HepG2 (cell line): ENCODE measurements around the gene IL1R1. TPM values are rescaled to one million over a fixed set of nuclear protein-coding genes. Genes with fewer than 3 reads are reported as not detected.

Experiments used
- IKZF5 ChIP-seq: IDR thresholded peaks from 2 replicates; pipeline ENCODE4 v1.6.1; 2018; ENCODE audit warnings: missing genetic modification reagents, mild to moderate bottlenecking, missing compliant biosample characterization
- KDM1A ChIP-seq: IDR thresholded peaks from 2 replicates; pipeline ENCODE4 v1.6.1; 2016; ENCODE audit warnings: missing compliant biosample characterization
- KLF13 ChIP-seq: sonication (generic); formaldehyde crosslinking; IDR thresholded peaks from 2 replicates; pipeline ENCODE4 v1.4.0; 2020; ENCODE audit warnings: mild to moderate bottlenecking, missing genetic modification reagents
- MEIS2 ChIP-seq: sonication (generic); formaldehyde crosslinking; IDR thresholded peaks from 2 replicates; pipeline ENCODE4 v1.9.0; 2021; ENCODE audit warnings: mild to moderate bottlenecking, missing genetic modification reagents
- MYC ChIP-seq: sonication (generic); formaldehyde crosslinking; IDR thresholded peaks from 2 replicates; pipeline ENCODE4 v1.9.0; 2021; ENCODE audit warnings: missing genetic modification reagents, borderline replicate concordance
- MYPOP ChIP-seq: sonication (generic); formaldehyde crosslinking; IDR thresholded peaks from 2 replicates; pipeline ENCODE4 v1.8.1; 2023; ENCODE audit warnings: mild to moderate bottlenecking, moderate library complexity, missing genetic modification reagents
- NR2F6 ChIP-seq, 2 experiments: IDR thresholded peaks; 2 replicates each; pipeline ENCODE4 v1.6.1; 2016; ENCODE audit warnings: antibody characterized with exemption in 1 of 2, mild to moderate bottlenecking in 1 of 2
- PAX8 ChIP-seq: sonication (generic); formaldehyde crosslinking; IDR thresholded peaks from 2 replicates; pipeline ENCODE4 v1.8.0; 2022; ENCODE audit warnings: mild to moderate bottlenecking, missing genetic modification reagents, borderline replicate concordance
- PLRG1 ChIP-seq: fragments of 450-650 bp; conservative IDR thresholded peaks from 2 replicates; pipeline ENCODE4 v1.6.1; 2016
- POLR2AphosphoS2 ChIP-seq: IDR thresholded peaks from 2 replicates; pipeline ENCODE4 v1.6.1; 2011; ENCODE audit warnings: low read depth, low read length, improper control_type of control experiment
- ZBTB3 ChIP-seq: sonication (generic); formaldehyde crosslinking; IDR thresholded peaks from 2 replicates; pipeline ENCODE4 v1.4.0; 2020; ENCODE audit warnings: low read depth, mild to moderate bottlenecking, moderate library complexity, missing genetic modification reagents, borderline replicate concordance
- ZNF615 ChIP-seq: sonication (generic); formaldehyde crosslinking; IDR thresholded peaks from 2 replicates; pipeline ENCODE4 v1.5.0; 2020; ENCODE audit warnings: mild to moderate bottlenecking, missing genetic modification reagents, borderline replicate concordance
- ZNF766 ChIP-seq: sonication (generic); formaldehyde crosslinking; IDR thresholded peaks from 2 replicates; pipeline ENCODE4 v1.5.0; 2020; ENCODE audit warnings: missing genetic modification reagents, borderline replicate concordance
- ZSCAN12 ChIP-seq: sonication (generic); formaldehyde crosslinking; IDR thresholded peaks from 2 replicates; pipeline ENCODE4 v1.9.0; 2021; ENCODE audit warnings: mild to moderate bottlenecking, missing genetic modification reagents
- ZZZ3 ChIP-seq: sonication (generic); formaldehyde crosslinking; IDR thresholded peaks from 2 replicates; pipeline ENCODE4 v1.4.0; 2020; ENCODE audit warnings: missing genetic modification reagents, mild to moderate bottlenecking, borderline replicate concordance
- polyA plus RNA-seq, 8 experiments: library from polyadenylated mRNA; depleted of rRNA in 3 of 8; stranded (reverse) in 7 of 8; unstranded in 1 of 8; fragments of >200 nt; fragmentation: Illumina TruSeq in 4 of 8; extraction: Trizol in 4 of 8; gene quantifications; 2 replicates each; pipeline versions ENCODE4 v1.2.1 to v1.2.3, GENCODE V29; 2011 to 2016; ENCODE audit warnings: low read depth in 4 of 8, missing spikeins in 1 of 8, mixed read lengths in 1 of 8; ENCODE audit not compliant: insufficient read depth in 1 of 8
- total RNA-seq, 5 experiments: library from RNA; depleted of rRNA; stranded (reverse); fragments of >200 nt; fragmentation: Illumina TruSeq; extraction: Trizol; gene quantifications; 2 replicates each; pipeline ENCODE4 v1.2.3, GENCODE V29; 2016; ENCODE audit warnings: low read depth in 1 of 5
- TF ChIP-seq, protein P1 (sequence below): sonication (generic); formaldehyde crosslinking; IDR thresholded peaks from 2 replicates; pipeline ENCODE4 v1.4.0; 2020; ENCODE audit warnings: low read depth, missing genetic modification reagents
- TF ChIP-seq, protein P2 (sequence below): sonication (generic); formaldehyde crosslinking; IDR thresholded peaks from 2 replicates; pipeline ENCODE4 v1.5.1; 2020; ENCODE audit warnings: missing genetic modification reagents, mild to moderate bottlenecking, borderline replicate concordance
- TF ChIP-seq, protein P3 (sequence below): sonication (generic); formaldehyde crosslinking; IDR thresholded peaks from 2 replicates; pipeline ENCODE4 v1.5.0; 2020; ENCODE audit warnings: missing genetic modification reagents

IL1R1 gene
- total and polyA plus RNA-seq, 2 of the 13 experiments (the other 11 are each of a cell fraction or from before 2014, with no cell fraction given), result 38.0 to 93.1 TPM

GRCh38 chr2:102141970-102142828 is at the start of gene IL1R1 (continued):
- TF ChIP-seq, protein P1, sequence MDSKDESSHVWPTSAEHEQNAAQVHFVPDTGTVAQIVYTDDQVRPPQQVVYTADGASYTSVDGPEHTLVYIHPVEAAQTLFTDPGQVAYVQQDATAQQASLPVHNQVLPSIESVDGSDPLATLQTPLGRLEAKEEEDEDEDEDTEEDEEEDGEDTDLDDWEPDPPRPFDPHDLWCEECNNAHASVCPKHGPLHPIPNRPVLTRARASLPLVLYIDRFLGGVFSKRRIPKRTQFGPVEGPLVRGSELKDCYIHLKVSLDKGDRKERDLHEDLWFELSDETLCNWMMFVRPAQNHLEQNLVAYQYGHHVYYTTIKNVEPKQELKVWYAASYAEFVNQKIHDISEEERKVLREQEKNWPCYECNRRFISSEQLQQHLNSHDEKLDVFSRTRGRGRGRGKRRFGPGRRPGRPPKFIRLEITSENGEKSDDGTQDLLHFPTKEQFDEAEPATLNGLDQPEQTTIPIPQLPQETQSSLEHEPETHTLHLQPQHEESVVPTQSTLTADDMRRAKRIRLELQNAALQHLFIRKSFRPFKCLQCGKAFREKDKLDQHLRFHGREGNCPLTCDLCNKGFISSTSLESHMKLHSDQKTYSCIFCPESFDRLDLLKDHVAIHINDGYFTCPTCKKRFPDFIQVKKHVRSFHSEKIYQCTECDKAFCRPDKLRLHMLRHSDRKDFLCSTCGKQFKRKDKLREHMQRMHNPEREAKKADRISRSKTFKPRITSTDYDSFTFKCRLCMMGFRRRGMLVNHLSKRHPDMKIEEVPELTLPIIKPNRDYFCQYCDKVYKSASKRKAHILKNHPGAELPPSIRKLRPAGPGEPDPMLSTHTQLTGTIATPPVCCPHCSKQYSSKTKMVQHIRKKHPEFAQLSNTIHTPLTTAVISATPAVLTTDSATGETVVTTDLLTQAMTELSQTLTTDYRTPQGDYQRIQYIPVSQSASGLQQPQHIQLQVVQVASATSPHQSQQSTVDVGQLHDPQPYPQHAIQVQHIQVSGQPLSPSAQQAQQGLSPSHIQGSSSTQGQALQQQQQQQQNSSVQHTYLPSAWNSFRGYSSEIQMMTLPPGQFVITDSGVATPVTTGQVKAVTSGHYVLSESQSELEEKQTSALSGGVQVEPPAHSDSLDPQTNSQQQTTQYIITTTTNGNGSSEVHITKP (CRISPR knock-in tag), result no peak
- TF ChIP-seq KDM1A (CRISPR knock-in tag), result no peak
- TF ChIP-seq KLF13, result no peak
- peak; percentile 35; the same call in 1 of the 2 replicates for TF ChIP-seq MYPOP (CRISPR knock-in tag)
- TF ChIP-seq ZSCAN12 (CRISPR knock-in tag), result peak; percentile 19; the same call in 1 of the 2 replicates
- TF ChIP-seq PAX8 (CRISPR knock-in tag), result 0 out of 2 replicates have a peak, but pooled peaks have one; percentile 30
- TF ChIP-seq, protein P2, sequence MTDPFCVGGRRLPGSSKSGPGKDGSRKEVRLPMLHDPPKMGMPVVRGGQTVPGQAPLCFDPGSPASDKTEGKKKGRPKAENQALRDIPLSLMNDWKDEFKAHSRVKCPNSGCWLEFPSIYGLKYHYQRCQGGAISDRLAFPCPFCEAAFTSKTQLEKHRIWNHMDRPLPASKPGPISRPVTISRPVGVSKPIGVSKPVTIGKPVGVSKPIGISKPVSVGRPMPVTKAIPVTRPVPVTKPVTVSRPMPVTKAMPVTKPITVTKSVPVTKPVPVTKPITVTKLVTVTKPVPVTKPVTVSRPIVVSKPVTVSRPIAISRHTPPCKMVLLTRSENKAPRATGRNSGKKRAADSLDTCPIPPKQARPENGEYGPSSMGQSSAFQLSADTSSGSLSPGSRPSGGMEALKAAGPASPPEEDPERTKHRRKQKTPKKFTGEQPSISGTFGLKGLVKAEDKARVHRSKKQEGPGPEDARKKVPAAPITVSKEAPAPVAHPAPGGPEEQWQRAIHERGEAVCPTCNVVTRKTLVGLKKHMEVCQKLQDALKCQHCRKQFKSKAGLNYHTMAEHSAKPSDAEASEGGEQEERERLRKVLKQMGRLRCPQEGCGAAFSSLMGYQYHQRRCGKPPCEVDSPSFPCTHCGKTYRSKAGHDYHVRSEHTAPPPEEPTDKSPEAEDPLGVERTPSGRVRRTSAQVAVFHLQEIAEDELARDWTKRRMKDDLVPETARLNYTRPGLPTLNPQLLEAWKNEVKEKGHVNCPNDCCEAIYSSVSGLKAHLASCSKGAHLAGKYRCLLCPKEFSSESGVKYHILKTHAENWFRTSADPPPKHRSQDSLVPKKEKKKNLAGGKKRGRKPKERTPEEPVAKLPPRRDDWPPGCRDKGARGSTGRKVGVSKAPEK (CRISPR knock-in tag), result no peak
- TF ChIP-seq ZNF766 (CRISPR knock-in tag), result peak; percentile 65; the same call in 1 of the 2 replicates
- TF ChIP-seq ZZZ3, result no peak
- TF ChIP-seq, protein P3, sequence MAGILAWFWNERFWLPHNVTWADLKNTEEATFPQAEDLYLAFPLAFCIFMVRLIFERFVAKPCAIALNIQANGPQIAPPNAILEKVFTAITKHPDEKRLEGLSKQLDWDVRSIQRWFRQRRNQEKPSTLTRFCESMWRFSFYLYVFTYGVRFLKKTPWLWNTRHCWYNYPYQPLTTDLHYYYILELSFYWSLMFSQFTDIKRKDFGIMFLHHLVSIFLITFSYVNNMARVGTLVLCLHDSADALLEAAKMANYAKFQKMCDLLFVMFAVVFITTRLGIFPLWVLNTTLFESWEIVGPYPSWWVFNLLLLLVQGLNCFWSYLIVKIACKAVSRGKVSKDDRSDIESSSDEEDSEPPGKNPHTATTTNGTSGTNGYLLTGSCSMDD, result no peak
- peak; percentile 58; the same call in 1 of the 2 replicates for TF ChIP-seq MYC (CRISPR knock-in tag)
- TF ChIP-seq IKZF5 (CRISPR knock-in tag), result peak; percentile 62; the same call in 1 of the 2 replicates
- peak; percentile 64 for TF ChIP-seq MEIS2 (CRISPR knock-in tag)
- no peak for TF ChIP-seq ZNF615 (CRISPR knock-in tag)
- no peak for TF ChIP-seq PLRG1
- no peak for TF ChIP-seq POLR2AphosphoS2
- no peak for TF ChIP-seq NR2F6 (IDR thresholded peaks at IDR 0.05)
- no peak for TF ChIP-seq NR2F6 (CRISPR knock-in tag; IDR thresholded peaks at IDR 0.05)
- 0 out of 2 replicates have a peak, but pooled peaks have one; percentile 15 for TF ChIP-seq ZBTB3 (CRISPR knock-in tag)
